SK-N-MC (cell line): ENCODE data around the gene IQCE.

ENCODE experiments used
- DNase-seq: peaks from one replicate; pipeline ENCODE4 v3.0.0-alpha.2; 2011; ENCODE audit warnings: low read depth, low spot score
- H3K27ac ChIP-seq: fragments of 200-600 bp; sonication (generic); 2 replicates; pipeline ENCODE4 v1.5.1; 2016; ENCODE audit warnings: mixed run types
- H3K36me3 ChIP-seq: fragments of 200-600 bp; sonication (generic); 2 replicates; pipeline ENCODE4 v1.6.1; 2017; ENCODE audit warnings: antibody characterized with exemption, low read length, mixed read lengths; ENCODE audit not compliant: insufficient read depth
- H3K4me3 ChIP-seq: fragments of 200-600 bp; sonication (generic); 2 replicates; pipeline ENCODE4 v1.5.1; 2016
- H3K9ac ChIP-seq: fragments of 200-600 bp; sonication (generic); 2 replicates; pipeline ENCODE4 v1.8.0; 2017; ENCODE audit warnings: mixed run types, mixed read lengths; ENCODE audit not compliant: insufficient read length
- H3K9me3 ChIP-seq: fragments of 200-600 bp; sonication (generic); 2 replicates; pipeline ENCODE4 v1.6.1; 2017; ENCODE audit warnings: low read depth, mild to moderate bottlenecking, antibody characterized with exemption, low read length, moderate library complexity, mixed read lengths
- EZH2 ChIP-seq: fragments of 200-600 bp; sonication (generic); IDR thresholded peaks from one replicate; pipeline ENCODE4 v1.6.1; 2017; ENCODE audit warnings: antibody characterized with exemption
- FOXP2 ChIP-seq: optimal IDR thresholded peaks from 2 replicates; pipeline ENCODE3; 2011; ENCODE audit warnings: mild to moderate bottlenecking, moderate library complexity; ENCODE audit not compliant: insufficient read depth; ENCODE audit errors: extremely low read length, control extremely low read depth
- POLR2AphosphoS5 ChIP-seq: IDR thresholded peaks from 2 replicates; pipeline ENCODE4 v1.6.1; 2012; ENCODE audit warnings: mild to moderate bottlenecking, low read depth, low read length, borderline replicate concordance

IQCE gene

GRCh38 chr7:2624293-2624886, 65.6 kb downstream of the IQCE start:
- Histone ChIP-seq H3K9me3 (no peaks in the 10 kb centered on the region), H3K27ac (no peak overlapping the region), H3K9ac (no peak overlapping the region), H3K36me3 (no peaks in the 10 kb centered on the region), H3K4me3 (no peak overlapping the region)
- DNase-seq, result no peak
- TF ChIP-seq POLR2AphosphoS5 (no peak), FOXP2 (no peak), EZH2 (no peak)

DNA sequence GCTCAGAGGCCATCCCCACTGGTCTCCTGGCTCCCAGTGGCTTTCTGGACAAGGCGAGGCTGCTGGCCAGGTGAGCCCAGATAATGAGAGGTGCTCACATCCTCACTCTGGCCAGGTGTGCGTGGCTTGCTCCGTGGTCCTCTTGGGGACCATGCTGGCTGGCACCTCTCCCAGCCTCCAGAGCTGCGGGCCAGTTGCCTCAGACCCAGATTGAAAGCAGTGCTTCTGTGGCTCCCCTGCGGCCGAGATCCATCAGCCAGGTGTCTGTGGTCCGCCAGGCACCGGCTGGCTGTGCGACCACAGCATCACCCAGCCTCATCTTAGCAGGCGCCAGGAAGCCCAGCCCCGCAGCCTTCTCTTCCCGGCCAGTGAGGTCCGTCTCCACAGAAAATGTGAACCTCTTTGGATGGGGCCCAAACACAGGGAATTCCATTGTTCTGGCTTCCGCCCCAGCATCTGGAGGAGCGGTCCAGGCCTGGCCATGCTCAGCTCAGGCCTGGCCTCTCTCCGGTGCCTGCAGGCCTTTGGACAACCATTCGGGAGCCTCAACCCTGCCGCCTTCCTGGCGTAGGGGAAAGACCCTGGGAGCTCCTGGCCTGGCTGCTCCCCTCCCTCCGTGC, 67.8 kb downstream of the IQCE start:
- Histone ChIP-seq H3K27ac (no peak overlapping the region), H3K9ac (no peak overlapping the region), H3K4me3 (no peak overlapping the region), H3K36me3 (no peaks in the 10 kb centered on the region), H3K9me3 (no peaks in the 10 kb centered on the region)
- no peak for TF ChIP-seq POLR2AphosphoS5
- no peak for TF ChIP-seq EZH2
- no peak for TF ChIP-seq FOXP2
- DNase-seq, result no peak

DNA sequence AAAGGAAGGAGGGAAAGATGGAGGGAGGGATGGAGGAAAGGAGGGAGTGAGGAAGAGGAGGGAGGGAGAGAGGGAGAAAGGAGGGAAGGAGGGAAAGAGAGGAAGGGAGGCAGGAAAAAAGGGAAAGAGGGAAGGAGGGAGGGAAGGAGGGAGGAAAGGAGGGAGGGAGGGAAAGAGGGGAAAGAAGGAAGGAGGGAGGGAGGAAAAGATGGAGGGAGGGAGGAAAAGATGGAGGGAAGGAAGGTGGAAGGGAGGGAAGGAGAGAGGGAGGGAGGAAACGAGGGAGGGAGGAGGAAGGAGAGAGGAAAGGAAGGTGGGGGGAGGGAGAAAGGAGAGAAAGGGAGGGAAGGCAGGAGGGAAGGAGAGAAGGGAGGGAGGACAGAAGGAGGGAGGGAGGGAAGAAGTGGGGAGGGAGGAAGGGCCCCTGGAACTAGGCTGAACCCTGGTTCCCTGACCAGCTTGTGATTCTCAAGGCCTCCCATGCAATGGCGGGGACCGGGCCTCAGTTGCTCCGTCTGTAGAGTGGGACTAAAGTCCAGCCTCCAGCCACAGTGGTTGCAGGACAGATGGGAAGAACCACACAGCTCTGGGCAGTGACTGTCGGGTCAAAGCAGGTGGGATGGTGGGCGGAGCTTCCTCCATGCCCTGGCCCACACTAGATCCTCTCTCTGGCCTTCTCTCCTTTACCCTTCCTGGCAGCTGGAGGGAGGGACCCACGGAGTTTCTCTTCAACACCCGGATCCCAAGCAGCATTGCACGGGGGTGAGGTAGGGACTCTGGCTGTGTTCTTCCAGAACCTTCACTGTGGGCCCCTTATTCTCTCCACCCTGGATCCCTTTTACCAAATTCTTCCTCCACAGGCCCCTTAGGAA, 68.7 kb downstream of the IQCE start:
- Histone ChIP-seq H3K9ac (no peak overlapping the region), H3K36me3 (no peaks in the 10 kb centered on the region), H3K9me3 (no peaks in the 10 kb centered on the region), H3K4me3 (no peak overlapping the region), H3K27ac (no peak overlapping the region)
- TF ChIP-seq FOXP2 (no peak), EZH2 (no peak), POLR2AphosphoS5 (no peak)
- DNase-seq, result no peak

- Histone ChIP-seq H3K27ac (no peak overlapping the region), H3K4me3 (no peak overlapping the region)
- no peak for DNase-seq
Observed at GRCh38 chr7:2628130-2628482, 69.3 kb downstream of the IQCE start.

GRCh38 chr7:2628891-2629290, 70.1 kb downstream of the IQCE start:
- H3K36me3 ChIP-seq, result no peaks in the 10 kb centered on the region
- no peak overlapping the region for H3K9ac ChIP-seq
- H3K4me3 ChIP-seq, result no peak overlapping the region
- DNase-seq, result no peak
- no peak overlapping the region for H3K27ac ChIP-seq
- no peaks in the 10 kb centered on the region for H3K9me3 ChIP-seq
- TF ChIP-seq FOXP2 (no peak), POLR2AphosphoS5 (no peak), EZH2 (no peak)

More at GRCh38 chr7:2628130-2628482, 69.3 kb downstream of the IQCE start:
- TF ChIP-seq FOXP2, result no peak
- no peak overlapping the region for H3K9ac ChIP-seq
- no peaks in the 10 kb centered on the region for H3K9me3 ChIP-seq
- no peaks in the 10 kb centered on the region for H3K36me3 ChIP-seq

GRCh38 chr7:2629746-2630681, 71.2 kb downstream of the IQCE start:
- no peak for DNase-seq
- H3K4me3 ChIP-seq, result no peak overlapping the region
- H3K36me3 ChIP-seq, result no peaks in the 10 kb centered on the region; the same call in 1 of the 2 replicates
- TF ChIP-seq EZH2, result no peak
- no peak for TF ChIP-seq POLR2AphosphoS5
- no peak for TF ChIP-seq FOXP2
- H3K9ac ChIP-seq, result no peak overlapping the region
- H3K9me3 ChIP-seq, result no peaks in the 10 kb centered on the region
- no peak overlapping the region for H3K27ac ChIP-seq

- no peak for TF ChIP-seq POLR2AphosphoS5
- no peak for TF ChIP-seq FOXP2
- TF ChIP-seq EZH2, result no peak
- no peak for DNase-seq
- Histone ChIP-seq H3K9ac (peak within 1 kb of the TSS; percentile 92), H3K27ac (peak within 1 kb of the TSS; percentile 89), H3K4me3 (peak within 1 kb of the TSS; percentile 83), H3K36me3 (no peaks in the 10 kb centered on the region; the same call in 1 of the 2 replicates), H3K9me3 (no peaks in the 10 kb centered on the region)
Observed at GRCh38 chr7:2631946-2632732, 73.4 kb downstream of the IQCE start, which contains the start of gene TTYH3. Gene TTYH3 (plus strand): TSS chr7:2631986. CDS start chr7:2632156, 170 bp downstream.
